OCI-LY7 (cell line): ENCODE results near the gene JAML.

Source experiments
- CTCF ChIP-seq: fragments of 200-600 bp; sonication (generic); conservative IDR thresholded peaks from 2 replicates; pipeline ENCODE4 v1.5.1; 2014; ENCODE audit warnings: mild to moderate bottlenecking, antibody characterized with exemption, low read length, moderate library complexity, mixed read lengths
- EZH2phosphoT487 ChIP-seq: fragments of 200-600 bp; sonication (generic); IDR thresholded peaks from 2 replicates; pipeline ENCODE4 v1.6.1; 2018; ENCODE audit warnings: low read depth, borderline replicate concordance, mild to moderate bottlenecking, mixed run types, antibody characterized with exemption, low read length, moderate library complexity, mixed read lengths

- TF ChIP-seq CTCF (no peak), EZH2phosphoT487 (no peak)
These were observed 12.0 kb downstream of the JAML start for GRCh38 chr11:118212781-118213191.
